ENCODE data around the gene CXorf38.

CXorf38 gene

GRCh38 chrX:40647307-40648197, at the start of gene CXorf38:
TSS of gene CXorf38 (minus strand) at chrX:40647561. CDS start at chrX:40647520, 41 bp downstream.
- peak; percentile 76 to 98 (median 82) for DNase-seq
- intact Hi-C loops (cut with DNase I), result loop anchor here (10.0 kb wide), 2 partner anchors 103 to 437 kb away; partner anchors contain the start of gene USP9X

GRCh38 chrX:40694802-40695201, 47.4 kb upstream of the CXorf38 start:
- intact Hi-C loops (cut with DNase I), result no loop called here
- no peak for DNase-seq

- no peak for DNase-seq
- intact Hi-C loops (cut with DNase I), result no loop called here
Observed at GRCh38 chrX:40688929-40689328, 41.6 kb upstream of the CXorf38 start.

GRCh38 chrX:40687169-40687568, 39.8 kb upstream of the CXorf38 start:
- intact Hi-C loops (cut with DNase I), result no loop called here
- no peak for DNase-seq

GRCh38 chrX:40685362-40685918, 38.1 kb upstream of the CXorf38 start:
- intact Hi-C loops (cut with DNase I), result no loop called here
- DNase-seq, result no peak

- DNase-seq, result no peak
- intact Hi-C loops (cut with DNase I), result no loop called here
Observed at GRCh38 chrX:40684092-40684491, 36.7 kb upstream of the CXorf38 start.

GRCh38 chrX:40683245-40683644, 35.9 kb upstream of the CXorf38 start:
- DNase-seq, result no peak
- intact Hi-C loops (cut with DNase I), result no loop called here

- DNase-seq, result no peak
- intact Hi-C loops (cut with DNase I), result no loop called here
Observed at GRCh38 chrX:40671126-40671525, 23.8 kb upstream of the CXorf38 start.

- intact Hi-C loops (cut with DNase I), result loop anchor here (5.0 kb wide), 1 partner anchor 73 kb away; the partner anchor contains the start of gene MED14
Observed at GRCh38 chrX:40663880-40664630, 16.7 kb upstream of the CXorf38 start.

GRCh38 chrX:40663078-40663740, 15.8 kb upstream of the CXorf38 start:
- intact Hi-C loops (cut with DNase I), result loop anchor here (5.0 kb wide), 1 partner anchor 74 kb away; the partner anchor contains the start of gene MED14
- no peak for DNase-seq

More at GRCh38 chrX:40663880-40664630, 16.7 kb upstream of the CXorf38 start:
- peak in 1 of 10 donors; percentile 29 for DNase-seq

GRCh38 chrX:40661489-40661888, 14.1 kb upstream of the CXorf38 start:
- intact Hi-C loops (cut with DNase I), result loop anchor here (5.0 kb wide), 1 partner anchor 76 kb away; the partner anchor contains the start of gene MED14
- no peak for DNase-seq

- intact Hi-C loops (cut with DNase I), result loop anchor here (5.0 kb wide), 1 partner anchor 77 kb away; the partner anchor contains the start of gene MED14
- no peak for DNase-seq
Observed at GRCh38 chrX:40660381-40660780, 13.0 kb upstream of the CXorf38 start.

- intact Hi-C loops (cut with DNase I), result loop anchor here (2.0 to 5.0 kb wide), 2 partner anchors 464 to 599 kb away; no protein-coding TSS in a partner anchor
- no peak for DNase-seq
Observed at GRCh38 chrX:40653535-40653934, 6.2 kb upstream of the CXorf38 start.

- intact Hi-C loops (cut with DNase I), result loop anchor here (2.0 to 5.0 kb wide), 2 partner anchors 465 to 600 kb away; no protein-coding TSS in a partner anchor
- DNase-seq, result no peak
Observed at GRCh38 chrX:40652664-40653063, 5.3 kb upstream of the CXorf38 start.

- intact Hi-C loops (cut with DNase I), result loop anchor here (2.0 to 5.0 kb wide), 3 partner anchors 143 to 601 kb away; no protein-coding TSS in a partner anchor
- DNase-seq, result peak in 8 of 10 donors; percentile 26 to 89 (median 58)
Observed at GRCh38 chrX:40651620-40652223, 4.4 kb upstream of the CXorf38 start.

GRCh38 chrX:40646489-40647306, 663 bp downstream of the CXorf38 start:
- DNase-seq, result peak in 5 of 10 donors; percentile 4 to 84 (median 71)
- intact Hi-C loops (cut with DNase I), result loop anchor here (10.0 kb wide), 2 partner anchors 102 to 438 kb away; partner anchors contain the start of gene USP9X

GRCh38 chrX:40644821-40645358, 2.5 kb downstream of the CXorf38 start:
- peak in 1 of 10 donors; percentile 10 for DNase-seq
- intact Hi-C loops (cut with DNase I), result loop anchor here (10.0 kb wide), 2 partner anchors 100 to 440 kb away; partner anchors contain the start of gene USP9X

- DNase-seq, result no peak
- intact Hi-C loops (cut with DNase I), result loop anchor here (10.0 kb wide), 2 partner anchors 99 to 441 kb away; partner anchors contain the start of gene USP9X
Observed at GRCh38 chrX:40644176-40644575, 3.2 kb downstream of the CXorf38 start.
